HG03457 (cell line): ENCODE results near the gene EPC1.
A peak's percentile ranks its signal among the peaks of the same experiment; 100 is the strongest.
"Not testable (repeated sequence)": the region's sequence is repeated elsewhere in the genome, so short reads cannot be mapped to it uniquely, and the experiment has no call there.

ENCODE experiments used
- ATAC-seq: cut with Tn5 transposase; IDR thresholded peaks from one replicate; pipeline ENCODE4 v1.9.1; 2021; ENCODE audit warnings: moderate number of reproducible peaks; ENCODE audit not compliant: unreplicated experiment

EPC1 gene

GRCh38 chr10:32295027-32295426, 51.9 kb downstream of the EPC1 start:
- no peak for ATAC-seq

DNA sequence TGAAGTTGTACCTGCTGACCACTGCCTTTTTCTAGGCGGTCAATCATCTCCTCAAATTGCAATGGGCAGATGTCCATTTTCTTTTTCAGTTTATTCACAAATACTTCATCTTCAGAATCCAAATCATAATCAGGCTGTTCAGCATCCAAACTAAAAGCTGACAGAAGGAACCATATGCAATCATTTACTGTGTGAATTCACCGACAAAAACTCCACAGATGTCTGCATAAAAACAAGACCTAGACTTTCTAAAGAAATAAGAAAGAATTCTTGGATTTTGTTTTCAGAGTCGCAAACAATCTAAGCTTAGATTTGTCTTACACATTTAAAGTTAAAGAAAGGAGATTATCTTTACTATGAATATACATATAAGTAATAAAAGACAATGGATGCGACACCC, 53.4 kb downstream of the EPC1 start:
- ATAC-seq: no peak

DNA sequence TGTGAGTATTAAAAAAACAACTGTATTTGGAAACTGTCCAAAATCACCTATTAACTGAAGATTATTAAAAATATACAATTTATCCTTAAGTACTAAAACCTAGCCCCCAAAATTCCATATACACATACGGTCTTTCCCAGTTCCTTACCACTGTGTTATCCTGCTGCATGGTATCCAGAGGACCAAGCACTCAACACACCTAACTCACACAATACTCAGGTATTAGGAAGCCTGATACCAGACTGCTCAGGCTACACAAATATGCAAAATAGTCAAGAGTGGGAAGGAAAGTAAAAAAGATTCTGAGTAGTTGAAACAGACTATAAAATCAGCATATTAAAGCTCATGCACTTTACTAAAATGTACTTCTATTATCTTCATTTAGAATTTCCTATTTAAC, 67.2 kb downstream of the EPC1 start:
- no peak for ATAC-seq

DNA sequence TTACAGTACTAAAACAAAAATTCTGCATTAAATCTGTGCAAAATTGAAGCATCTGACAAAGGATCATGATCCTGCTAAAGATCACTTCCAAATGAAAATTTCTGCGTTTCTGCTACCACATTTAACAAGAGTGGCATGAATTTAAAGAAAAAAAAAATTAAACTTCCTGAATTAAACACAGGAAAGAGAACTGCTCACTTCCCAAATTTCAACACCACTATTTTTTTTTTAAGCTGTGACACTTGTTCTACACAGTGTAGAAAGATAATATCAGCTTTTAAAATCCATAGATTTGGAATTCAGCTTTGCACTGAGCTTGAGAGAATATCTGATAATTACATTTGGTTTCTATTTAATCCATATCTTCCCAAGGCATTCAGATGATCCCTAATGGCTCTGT, 73.6 kb downstream of the EPC1 start:
- ATAC-seq: no peak

- no peak for ATAC-seq
Measured at GRCh38 chr10:32271617-32272016, 75.3 kb downstream of the EPC1 start.

GRCh38 chr10:32269343-32270100, 77.4 kb downstream of the EPC1 start:
- ATAC-seq: no peak

- no peak for ATAC-seq
Measured at GRCh38 chr10:32268788-32269187, 78.2 kb downstream of the EPC1 start.

DNA sequence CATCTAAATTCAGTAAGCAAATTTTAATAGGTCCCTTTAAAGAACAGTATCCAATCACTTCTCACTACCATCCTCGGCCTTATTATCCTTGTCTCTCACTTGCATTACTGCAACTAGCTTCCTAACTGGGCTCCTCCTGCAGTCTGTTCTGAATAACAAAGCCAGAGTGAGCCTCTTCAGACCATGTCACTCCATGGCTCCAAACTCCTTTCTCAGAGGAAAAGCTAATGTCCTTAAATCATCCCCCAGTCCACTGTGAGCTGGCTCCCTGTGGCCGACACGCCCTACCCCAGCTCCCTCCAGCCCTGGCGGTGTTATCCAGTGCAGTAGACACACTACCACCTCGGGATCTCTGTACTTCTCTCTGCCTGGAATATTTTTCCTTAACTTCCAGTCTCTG, 80.0 kb downstream of the EPC1 start:
- no peak for ATAC-seq

DNA sequence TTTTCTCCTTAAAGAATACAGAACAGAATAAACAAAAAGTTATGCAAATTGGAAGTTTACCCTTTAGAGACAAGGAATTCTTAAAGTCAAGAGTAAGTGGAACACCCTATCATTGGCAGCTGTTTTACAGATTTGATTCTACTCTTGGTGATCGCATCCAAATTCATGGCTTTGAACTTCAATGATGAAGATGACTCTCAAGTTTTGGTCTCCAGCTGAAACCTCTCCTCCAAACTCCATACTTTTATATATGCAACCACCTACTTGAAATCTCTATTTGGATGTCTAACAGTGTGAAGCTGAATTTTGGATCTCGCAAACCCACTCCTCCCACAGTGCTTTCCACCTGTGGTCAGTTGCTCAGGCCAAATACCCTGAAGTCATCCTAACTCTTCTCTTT, 80.4 kb downstream of the EPC1 start:
- ATAC-seq: no peak

DNA sequence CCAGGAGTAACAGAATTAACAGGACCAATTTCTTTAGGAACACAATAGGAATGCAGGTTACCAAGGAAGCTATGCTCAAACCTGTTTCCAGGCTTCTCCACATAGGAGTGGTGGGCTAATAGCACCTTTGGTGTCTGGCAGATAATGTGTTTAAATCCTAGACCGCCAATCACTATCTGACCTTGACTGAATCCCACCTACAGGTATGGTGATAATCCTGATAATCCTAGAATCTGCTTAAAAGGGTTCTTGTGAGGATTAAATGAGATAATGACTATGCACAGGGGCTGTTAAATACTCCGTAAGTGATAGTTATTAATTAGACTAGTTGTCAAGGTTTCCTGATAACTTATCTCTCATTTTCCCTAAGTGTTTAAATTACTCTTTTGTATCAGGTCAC, 81.2 kb downstream of the EPC1 start:
- ATAC-seq: no peak

DNA sequence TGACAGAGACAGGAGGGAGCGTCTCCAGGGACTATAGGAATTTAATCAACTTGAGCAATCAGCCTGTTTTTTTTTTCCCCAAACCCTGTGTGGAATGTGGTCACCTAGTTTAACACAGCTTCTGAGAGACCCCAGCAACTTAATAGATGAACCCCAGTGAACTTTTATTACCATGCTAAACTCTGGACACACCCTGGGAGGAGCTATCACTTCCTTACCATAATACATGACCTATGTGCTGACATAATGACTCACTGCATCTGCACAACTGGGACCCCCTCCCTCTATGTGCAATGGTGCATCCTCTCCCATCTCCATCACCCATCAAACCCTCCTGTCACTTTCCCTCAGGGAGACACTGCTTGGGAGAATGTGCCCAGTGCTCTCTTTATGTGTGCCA, 83.7 kb downstream of the EPC1 start:
- no peak for ATAC-seq

DNA sequence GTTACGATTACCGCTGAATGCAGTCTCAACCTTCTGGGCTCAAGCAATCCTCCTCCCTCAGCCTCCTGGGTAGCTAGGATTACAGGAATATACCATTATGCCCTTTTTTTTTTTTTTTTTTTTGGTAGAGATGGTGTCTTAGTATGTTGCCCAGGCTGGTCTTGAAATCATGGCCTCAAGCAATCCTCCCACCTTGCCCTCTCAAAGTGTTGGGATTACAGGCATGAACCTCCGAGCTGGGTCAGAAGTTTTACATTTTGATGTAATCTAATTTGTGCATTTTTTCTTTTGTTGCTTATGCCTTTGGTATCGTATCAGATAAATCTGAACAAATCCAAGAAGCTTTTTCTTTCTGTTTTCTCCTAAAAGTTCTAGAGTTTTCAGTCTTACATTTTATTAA, 87.4 kb downstream of the EPC1 start:
- ATAC-seq: no peak

GRCh38 chr10:32256613-32257437, 90.1 kb downstream of the EPC1 start:
- peak; percentile 59 for ATAC-seq

DNA sequence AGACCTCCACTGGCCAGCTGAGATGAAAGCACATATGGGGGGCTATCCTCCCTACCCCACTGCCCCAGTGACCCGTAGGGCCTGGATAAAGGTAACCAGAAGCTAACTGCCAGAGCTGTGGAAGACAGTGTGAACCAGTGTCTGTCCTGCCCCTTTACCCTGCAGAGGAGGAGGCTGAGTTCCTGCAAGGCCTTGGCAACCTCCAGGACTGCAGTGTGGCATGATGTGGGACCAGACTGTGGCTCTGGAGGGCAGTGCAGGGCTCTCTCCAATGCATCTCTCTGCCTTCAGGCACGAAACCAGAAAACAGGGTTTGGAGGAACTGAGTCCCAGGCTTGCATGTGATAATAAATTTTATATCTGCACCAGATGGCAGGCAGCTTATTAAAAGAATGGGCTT, 93.1 kb downstream of the EPC1 start:
- no peak for ATAC-seq

- ATAC-seq: no peak
Measured at GRCh38 chr10:32253276-32253675, 93.7 kb downstream of the EPC1 start.

- not testable (repeated sequence) for ATAC-seq
Measured at GRCh38 chr10:32250489-32250888, 96.5 kb downstream of the EPC1 start.

- no peak for ATAC-seq
Measured at GRCh38 chr10:32246685-32247084, 100.3 kb downstream of the EPC1 start.

GRCh38 chr10:32245760-32246159, 101.2 kb downstream of the EPC1 start:
- ATAC-seq: no peak

DNA sequence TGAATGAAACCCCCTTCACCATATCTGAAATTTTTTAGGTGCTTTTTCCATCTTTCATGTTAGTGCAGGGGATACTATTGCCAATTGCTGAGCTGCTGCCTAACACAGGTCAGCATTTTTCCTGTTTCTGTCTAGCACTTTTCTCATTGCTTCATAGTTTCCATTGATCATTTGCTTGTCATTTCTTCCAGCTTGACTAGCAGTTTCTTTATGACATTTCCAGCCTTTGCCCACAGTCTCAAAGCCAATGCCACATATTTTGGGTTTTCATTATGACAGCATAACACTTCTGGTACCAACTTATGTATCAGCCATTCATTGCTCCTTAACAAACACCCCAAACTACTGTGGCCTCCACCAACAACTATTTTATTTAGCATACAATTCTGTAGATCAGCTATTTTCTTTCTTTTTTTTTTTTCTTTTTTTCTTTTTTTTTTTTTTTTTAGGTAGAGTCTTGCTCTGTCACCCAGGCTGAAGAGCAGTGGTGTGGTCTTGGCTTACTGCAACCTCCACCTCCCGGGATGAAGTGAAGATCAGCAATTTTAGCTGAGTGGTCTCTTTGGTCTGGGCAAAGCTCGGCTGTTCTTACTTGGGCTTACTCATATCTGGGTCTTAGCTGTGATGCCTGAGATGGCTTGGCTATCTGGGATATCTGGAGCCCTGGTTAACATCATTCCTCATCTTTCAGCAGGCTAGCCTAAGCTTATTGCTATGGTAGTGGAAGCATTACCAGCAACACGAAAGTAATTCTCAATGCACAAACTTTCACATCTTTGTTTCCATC, 102.3 kb downstream of the EPC1 start:
- no peak for ATAC-seq

- no peak for ATAC-seq
Measured at GRCh38 chr10:32244011-32244410, 102.9 kb downstream of the EPC1 start.

- ATAC-seq: no peak
Measured at GRCh38 chr10:32241946-32242345, 105.0 kb downstream of the EPC1 start.

- ATAC-seq: no peak
Measured at GRCh38 chr10:32240471-32240870, 106.5 kb downstream of the EPC1 start.
